Ishikawa (cell line): ENCODE measurements around the gene PRRC2A.

ENCODE experiments used
- CEBPB ChIP-seq: IDR thresholded peaks from 2 replicates; pipeline ENCODE4 v1.6.1; 2012
- EGR1 ChIP-seq: IDR thresholded peaks from 2 replicates; pipeline ENCODE4 v1.6.1; 2012
- EP300 ChIP-seq: IDR thresholded peaks from 2 replicates; pipeline ENCODE4 v1.6.1; 2012; ENCODE audit warnings: borderline replicate concordance
- YY1 ChIP-seq: IDR thresholded peaks from 2 replicates; pipeline ENCODE4 v1.6.1; 2012; ENCODE audit warnings: low read depth

DNA sequence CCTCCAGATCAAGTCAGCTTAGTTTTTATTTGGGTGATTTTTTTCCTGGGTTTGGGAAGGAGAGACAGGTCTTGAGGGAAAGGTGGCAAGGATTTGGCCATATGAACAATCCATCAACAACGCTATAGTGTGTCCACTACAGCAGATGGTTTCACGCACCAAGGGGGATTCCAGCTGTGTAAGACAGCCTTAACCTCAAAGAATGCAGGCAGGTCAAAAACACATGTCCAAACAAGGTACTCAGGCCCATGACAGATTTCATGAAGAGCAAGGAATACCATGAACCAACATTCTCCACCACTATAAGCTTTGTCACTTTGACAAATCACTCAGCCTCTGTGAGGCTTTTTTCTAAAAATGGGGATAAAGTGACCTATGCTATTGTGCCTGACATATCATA is 3.5 kb upstream of the PRRC2A start:
- TF ChIP-seq EGR1: no peak
- TF ChIP-seq CEBPB: no peak
- TF ChIP-seq EP300: no peak
- TF ChIP-seq YY1: no peak
